Stimulated activated CD8-positive, alpha-beta memory T cell treated with anti-CD3 and anti-CD28 coated beads, Interleukin-7, amount 100 ng/mL, for 24 hours (primary cell): ENCODE results near the gene RNF5.
"Not testable (repeated sequence)": the region's sequence is repeated elsewhere in the genome, so short reads cannot be mapped to it uniquely, and the experiment has no call there.

Source experiments
- DNase-seq: peaks from one replicate; pipeline ENCODE4 v3.0.0-alpha.2; 2020; ENCODE audit warnings: low read depth

RNF5 gene

DNA sequence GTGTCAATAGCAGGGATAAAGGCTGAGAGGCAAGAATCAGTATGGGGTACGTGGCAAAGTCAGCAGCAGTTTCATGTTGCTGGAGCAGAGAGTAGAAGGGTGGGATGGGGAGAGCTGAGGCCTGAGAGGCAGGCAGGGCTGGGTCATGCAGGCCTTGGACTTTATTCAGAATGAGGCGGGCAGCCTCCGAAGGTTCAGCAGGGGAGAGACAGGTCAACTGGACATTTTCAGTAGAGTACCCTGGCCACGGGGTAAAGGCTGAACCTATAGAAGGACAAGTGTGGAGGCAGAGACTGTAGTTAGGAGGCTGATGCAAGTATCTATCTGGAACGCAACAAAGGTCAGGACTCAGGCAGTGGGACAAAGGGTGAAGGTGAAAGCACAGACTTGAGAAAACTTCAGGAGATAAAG is 32.0 kb downstream of the RNF5 start:
- DNase-seq, result no peak

DNA sequence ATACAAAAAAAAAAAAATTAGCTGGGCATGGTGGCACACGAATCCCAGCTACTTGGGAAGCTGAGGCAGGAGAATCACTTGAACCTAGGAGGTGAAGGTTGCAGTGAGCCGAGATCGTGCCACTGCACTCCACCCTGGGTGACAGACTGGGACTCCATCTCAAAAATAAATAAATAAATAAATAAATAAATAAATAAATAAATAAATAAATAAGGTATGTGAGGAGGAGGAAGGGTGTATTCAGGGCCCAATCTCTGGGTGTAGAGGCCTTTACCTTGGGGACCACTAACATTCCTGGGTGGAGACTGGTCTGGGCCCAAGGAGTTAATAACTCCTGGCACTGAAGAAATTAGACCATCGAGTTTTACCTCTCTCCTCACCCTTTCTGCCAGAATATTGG is 33.2 kb downstream of the RNF5 start:
- DNase-seq, result not testable (repeated sequence)

- DNase-seq, result no peak
Measured at GRCh38 chr6:32212076-32212760, 34.0 kb downstream of the RNF5 start.

DNA sequence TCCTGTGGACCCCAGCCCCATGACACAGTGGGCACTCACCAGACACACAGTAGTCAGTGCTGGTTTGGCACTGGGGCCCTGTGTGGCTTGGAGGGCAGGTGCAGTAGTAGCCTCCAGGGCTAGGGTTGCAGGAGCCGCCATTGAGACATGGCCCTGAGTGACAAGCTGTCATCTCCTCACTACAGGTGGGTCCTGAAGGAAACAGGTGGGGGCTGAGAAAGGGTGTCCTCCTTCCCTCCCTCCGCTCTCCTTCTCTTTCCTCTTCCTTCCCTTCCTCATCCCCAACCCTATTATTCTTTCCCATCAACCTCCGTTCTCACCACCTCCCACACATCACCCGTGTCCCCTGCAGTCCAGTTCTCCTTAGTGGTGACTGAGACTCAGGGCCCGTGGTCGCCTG is 35.4 kb downstream of the RNF5 start:
- no peak for DNase-seq

GRCh38 chr6:32214126-32214525 is 35.9 kb downstream of the RNF5 start:
- no peak for DNase-seq

GRCh38 chr6:32215617-32216016 is 37.4 kb downstream of the RNF5 start:
- DNase-seq, result no peak

GRCh38 chr6:32216285-32216684 is 38.1 kb downstream of the RNF5 start:
- no peak for DNase-seq

GRCh38 chr6:32216998-32217397 is 38.8 kb downstream of the RNF5 start:
- DNase-seq, result no peak

DNA sequence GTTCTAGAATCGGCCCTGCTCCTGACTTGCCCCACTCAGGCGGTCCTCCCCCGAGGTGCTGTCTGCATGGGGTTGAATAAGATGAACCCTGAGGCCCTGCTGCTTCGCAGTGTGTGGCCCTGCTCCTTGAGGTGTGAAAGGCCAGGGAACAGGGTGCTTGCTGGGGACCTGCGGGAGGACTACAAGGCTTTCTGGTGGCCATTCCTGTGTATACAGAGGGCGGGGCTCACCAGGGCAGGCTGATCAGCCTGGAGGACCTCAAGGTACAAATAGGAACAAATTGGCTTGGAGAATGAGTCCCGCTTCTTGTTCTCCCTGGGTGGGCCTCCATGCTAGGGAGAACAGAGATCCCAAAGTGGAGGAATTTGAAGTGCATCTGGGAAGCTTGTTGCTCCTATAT is 40.0 kb downstream of the RNF5 start:
- no peak for DNase-seq

DNA sequence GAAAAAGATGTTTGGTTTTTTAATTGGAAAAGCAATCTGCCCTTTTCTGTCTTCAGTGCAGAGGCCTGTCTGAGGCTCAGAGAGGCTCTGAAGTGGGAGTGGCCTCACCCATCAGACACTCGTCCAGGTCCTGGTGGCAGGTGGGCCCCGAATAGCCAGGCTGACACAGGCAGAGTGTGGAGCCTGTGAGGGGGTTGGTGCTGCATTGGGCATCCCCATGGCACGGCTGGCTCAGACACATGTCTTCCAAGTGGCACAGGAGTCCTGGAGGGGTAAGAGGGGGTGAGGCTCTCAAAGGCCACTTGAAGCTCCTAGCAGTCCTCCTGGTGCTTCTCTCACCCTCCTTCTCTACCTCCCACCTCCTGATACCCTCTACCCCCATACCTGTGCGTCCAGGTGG is 41.8 kb downstream of the RNF5 start:
- DNase-seq, result no peak

DNA sequence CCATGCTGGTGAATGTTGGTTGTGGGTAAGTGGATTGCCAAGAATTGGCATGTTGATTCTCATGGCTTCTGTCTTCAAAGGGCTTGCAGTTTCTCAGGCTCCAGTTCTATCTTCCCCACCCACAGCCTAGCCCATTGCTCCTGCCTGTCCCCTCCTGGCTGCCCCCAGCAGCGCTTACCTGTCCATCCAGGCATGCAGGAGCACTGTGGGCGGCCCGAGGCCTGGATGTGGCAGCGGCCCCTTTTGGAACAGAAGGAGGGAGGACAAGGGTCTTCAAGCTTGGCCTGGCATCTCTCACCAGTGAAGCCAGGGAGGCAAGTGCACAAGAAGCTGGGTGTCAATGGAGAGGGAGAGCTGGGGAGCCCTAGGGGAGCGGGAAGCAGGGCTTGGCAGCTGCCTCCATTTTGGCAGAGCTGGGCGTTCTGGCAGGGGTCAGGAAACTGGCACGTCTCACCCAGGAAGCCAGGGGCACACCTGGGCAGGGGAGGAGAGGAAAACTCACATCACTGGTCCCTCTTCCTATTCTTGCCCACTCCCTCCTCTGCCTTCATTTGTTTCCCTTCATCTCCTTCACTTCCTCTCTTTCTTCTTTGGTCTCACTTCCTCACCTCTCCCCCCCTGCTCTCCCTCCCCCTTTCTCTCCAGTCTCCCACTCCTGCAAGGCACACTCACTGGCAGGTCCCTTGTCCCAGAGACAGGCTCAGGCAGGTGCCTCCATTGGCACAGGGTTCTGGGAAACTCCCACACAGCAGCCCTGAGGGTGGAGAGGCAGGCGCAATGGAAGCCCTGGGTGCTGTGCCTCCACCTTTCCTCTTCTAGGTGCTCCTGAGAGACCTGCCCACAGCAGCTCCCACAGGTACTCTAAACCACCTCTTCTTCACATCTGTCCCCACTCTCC is 44.4 kb downstream of the RNF5 start:
- no peak for DNase-seq

GRCh38 chr6:32223258-32224235 is 45.3 kb downstream of the RNF5 start, which contains the start of gene NOTCH4:
Gene NOTCH4, minus strand, starts transcription at chr6:32224067. Its CDS starts 139 bp downstream, at chr6:32223928.
- DNase-seq, result no peak

GRCh38 chr6:32224696-32225095 is 46.5 kb downstream of the RNF5 start:
- DNase-seq, result no peak

DNA sequence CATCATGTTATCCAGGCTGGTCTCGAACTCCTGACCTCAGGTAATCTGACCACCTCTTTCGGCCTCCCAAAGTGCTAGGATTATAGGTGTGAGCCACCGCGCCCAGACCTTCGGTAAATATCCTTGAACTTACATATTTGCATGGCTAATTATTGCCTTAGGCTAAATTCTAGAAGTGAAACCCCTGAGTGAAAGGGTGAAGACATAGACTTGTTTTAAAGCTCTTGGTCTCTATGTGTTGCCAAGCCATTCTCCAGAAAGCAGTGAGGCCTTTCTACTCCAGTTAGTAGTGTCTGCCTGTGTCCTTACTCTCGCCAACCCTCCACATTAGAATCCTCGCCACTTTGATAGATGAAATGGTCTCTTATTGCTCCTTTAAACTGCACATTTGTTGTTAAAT is 48.2 kb downstream of the RNF5 start:
- DNase-seq, result no peak
